ENCODE data around the gene ZNF19. TPM values are rescaled to one million over a fixed set of nuclear protein-coding genes. Genes with fewer than 3 reads are reported as not detected.
A peak's percentile ranks its signal among the peaks of the same experiment; 100 is the strongest.

Gene ZNF19
- total and polyA plus RNA-seq, 5 donors = 1.7 to 4.0 (median 3.1) TPM

GRCh38 chr16:71464231-71464630, 24.9 kb downstream of the ZNF19 start:
- Histone ChIP-seq H3K9me3 (ENCODE audit: control insufficient read depth, low read length) (no peaks in the 10 kb centered on the region), H3K4me1 (ENCODE audit: control insufficient read depth, insufficient read depth, low read length) (no peaks in the 10 kb centered on the region), H3K27ac (ENCODE audit: low read length) (no peak overlapping the region), H3K27me3 (ENCODE audit: control insufficient read depth, insufficient read depth) (no peaks in the 10 kb centered on the region), H3K4me3 (ENCODE audit: low read length) (no peak overlapping the region)
- DNase-seq = no peak
- intact Hi-C loops (cut with DNase I) = no loop called here
- WGBS = 48% methylated on average over 1 of the region's 1 CpG
- ATAC-seq = no peak

DNA sequence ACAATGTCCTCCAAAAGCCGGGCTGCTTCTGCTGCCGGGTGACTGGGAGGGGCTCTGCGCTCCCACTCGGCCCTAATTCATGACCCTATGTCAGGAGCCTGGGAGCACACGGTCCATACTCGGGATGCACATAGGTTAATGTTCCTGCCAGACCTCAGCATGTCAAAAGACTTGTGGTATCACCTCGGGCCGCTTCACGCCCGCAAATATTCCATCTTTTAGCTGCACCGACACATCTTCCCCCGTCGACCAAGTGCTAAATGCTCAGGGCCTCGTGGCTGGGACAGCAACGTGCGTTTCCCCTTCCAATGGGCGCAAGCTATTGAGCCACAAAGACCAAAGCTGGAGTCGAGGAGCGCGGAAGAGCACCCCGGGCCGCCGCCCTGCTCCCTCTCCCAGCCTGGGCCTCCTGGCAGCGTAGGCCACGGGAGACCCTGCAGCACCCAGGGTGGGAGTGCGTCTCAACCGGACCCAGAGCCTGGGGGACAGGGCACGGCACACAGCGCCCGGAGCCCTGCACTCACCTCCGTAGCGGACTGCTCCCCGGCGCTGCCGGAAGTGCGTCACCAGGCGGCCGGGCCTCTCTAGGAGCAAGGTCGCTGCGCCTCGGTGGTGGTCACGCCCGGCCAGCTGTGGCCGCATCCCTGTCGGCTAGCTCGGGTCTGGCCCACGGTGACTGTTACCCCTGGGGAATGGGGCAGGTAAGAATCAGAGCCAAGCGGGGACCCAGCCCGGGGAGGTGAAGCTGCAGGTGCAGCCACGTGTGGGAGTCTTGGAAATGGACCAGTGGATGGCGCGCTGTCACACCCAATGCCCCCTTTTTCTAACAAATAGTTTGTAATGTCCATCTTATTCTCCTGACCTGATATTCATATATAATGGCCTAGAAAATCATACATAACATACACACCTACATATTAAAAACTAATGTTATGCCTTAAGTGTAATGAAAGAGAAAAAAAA, 27.2 kb downstream of the ZNF19 start, which contains the start of gene ZNF23:
Gene ZNF23 (minus strand): TSS at position 562 of the 963 bp plus-strand sequence. CDS start 5,451 bp downstream, outside the sequence.
- Histone ChIP-seq H3K4me3 (ENCODE audit: low read length) (peak within 1 kb of the TSS; percentile 77), H3K27ac (ENCODE audit: low read length) (peak within 1 kb of the TSS; percentile 79), H3K9me3 (ENCODE audit: control insufficient read depth, low read length) (no peaks in the 10 kb centered on the region), H3K4me1 (ENCODE audit: control insufficient read depth, insufficient read depth, low read length) (no peaks in the 10 kb centered on the region), H3K27me3 (ENCODE audit: control insufficient read depth, insufficient read depth) (no peaks in the 10 kb centered on the region)
- intact Hi-C loops (cut with DNase I) = no loop called here
- WGBS = under 1% methylated on average over 52 of the region's 52 CpGs
- ATAC-seq (peak; percentile 99 to 100), DNase-seq (peak; percentile 89 to 94 (median 93))

DNA sequence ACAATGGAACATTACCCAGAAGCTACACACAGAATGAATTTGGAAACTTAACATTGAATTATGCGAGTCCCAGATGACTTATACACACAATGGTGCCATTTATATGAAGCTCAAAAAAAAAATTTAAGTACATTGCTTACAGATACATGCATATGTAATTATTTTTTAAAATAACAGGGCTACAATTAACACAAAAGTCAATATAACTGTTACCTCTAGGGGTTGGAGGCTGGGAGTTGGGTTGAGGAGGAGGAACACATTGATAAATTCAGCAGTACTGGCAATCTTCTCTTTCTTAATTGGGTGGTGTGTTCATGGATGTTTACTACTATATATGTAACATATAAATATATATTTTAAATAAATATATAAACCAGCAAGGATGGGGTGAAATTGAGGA, 28.2 kb downstream of the ZNF19 start:
- ATAC-seq = no peak
- intact Hi-C loops (cut with DNase I) = no loop called here
- WGBS = 93% methylated on average over 1 of the region's 1 CpG
- Histone ChIP-seq H3K4me3 (ENCODE audit: low read length) (peak overlapping the region; percentile 77), H3K9me3 (ENCODE audit: control insufficient read depth, low read length) (no peaks in the 10 kb centered on the region), H3K27ac (ENCODE audit: low read length) (no peak overlapping the region), H3K27me3 (ENCODE audit: control insufficient read depth, insufficient read depth) (no peaks in the 10 kb centered on the region), H3K4me1 (ENCODE audit: control insufficient read depth, insufficient read depth, low read length) (no peaks in the 10 kb centered on the region)
- DNase-seq = no peak

DNA sequence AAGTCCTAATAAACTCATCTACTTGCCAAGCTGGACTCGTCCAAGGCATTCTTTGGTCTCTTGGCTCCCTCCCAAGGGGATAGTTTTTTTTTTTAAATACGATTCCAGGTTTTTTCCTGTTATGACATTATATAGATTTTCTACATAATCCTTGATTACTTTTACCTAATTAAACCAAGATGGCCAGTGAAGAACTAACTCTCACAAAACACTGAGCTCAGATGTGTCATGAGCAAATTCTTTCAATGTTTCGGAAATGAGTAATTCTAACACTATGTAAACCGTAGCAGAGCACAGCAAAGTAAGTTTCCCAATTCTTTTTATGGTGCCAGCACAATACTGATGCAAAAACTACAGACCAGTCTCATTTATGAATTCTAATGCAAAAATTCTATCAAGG, 28.9 kb downstream of the ZNF19 start:
- Histone ChIP-seq H3K4me1 (ENCODE audit: control insufficient read depth, insufficient read depth, low read length) (no peaks in the 10 kb centered on the region), H3K4me3 (ENCODE audit: low read length) (no peak overlapping the region), H3K27ac (ENCODE audit: low read length) (no peak overlapping the region), H3K9me3 (ENCODE audit: control insufficient read depth, low read length) (no peaks in the 10 kb centered on the region), H3K27me3 (ENCODE audit: control insufficient read depth, insufficient read depth) (no peaks in the 10 kb centered on the region)
- intact Hi-C loops (cut with DNase I) = no loop called here
- no peak for DNase-seq
- ATAC-seq = no peak
- 65% methylated on average over 4 of the region's 4 CpGs for WGBS

GRCh38 chr16:71459510-71459909, 29.6 kb downstream of the ZNF19 start:
- intact Hi-C loops (cut with DNase I) = no loop called here
- Histone ChIP-seq H3K4me3 (ENCODE audit: low read length) (no peak overlapping the region), H3K27ac (ENCODE audit: low read length) (no peak overlapping the region), H3K27me3 (ENCODE audit: control insufficient read depth, insufficient read depth) (no peaks in the 10 kb centered on the region), H3K9me3 (ENCODE audit: control insufficient read depth, low read length) (no peaks in the 10 kb centered on the region), H3K4me1 (ENCODE audit: control insufficient read depth, insufficient read depth, low read length) (no peaks in the 10 kb centered on the region)
- ATAC-seq (no peak), DNase-seq (no peak)

DNA sequence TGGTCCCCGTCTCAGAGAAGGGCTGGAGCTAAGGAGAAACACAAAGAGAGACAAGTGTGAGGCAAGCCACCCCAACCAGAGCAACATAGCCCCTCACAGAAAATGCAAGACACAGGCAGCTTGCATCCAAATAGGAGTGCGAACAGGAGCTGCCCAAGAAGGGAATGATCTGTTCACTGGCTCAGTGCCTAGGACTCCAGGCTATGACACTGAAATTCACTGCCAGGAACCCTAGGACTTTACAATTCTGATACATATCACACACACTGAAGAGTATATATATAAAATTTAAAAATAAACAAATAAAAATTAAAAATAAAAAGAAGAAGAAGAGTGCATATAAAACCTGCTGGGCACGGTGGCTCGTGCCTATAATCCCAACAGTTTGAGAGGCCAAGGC, 32.3 kb downstream of the ZNF19 start:
- 95% methylated on average over 4 of the region's 4 CpGs for WGBS
- Histone ChIP-seq H3K9me3 (ENCODE audit: control insufficient read depth, low read length) (no peaks in the 10 kb centered on the region), H3K27ac (ENCODE audit: low read length) (no peak overlapping the region), H3K27me3 (ENCODE audit: control insufficient read depth, insufficient read depth) (no peaks in the 10 kb centered on the region), H3K4me1 (ENCODE audit: control insufficient read depth, insufficient read depth, low read length) (no peaks in the 10 kb centered on the region), H3K4me3 (ENCODE audit: low read length) (no peak overlapping the region)
- no peak for DNase-seq
- intact Hi-C loops (cut with DNase I) = no loop called here
- no peak for ATAC-seq

DNA sequence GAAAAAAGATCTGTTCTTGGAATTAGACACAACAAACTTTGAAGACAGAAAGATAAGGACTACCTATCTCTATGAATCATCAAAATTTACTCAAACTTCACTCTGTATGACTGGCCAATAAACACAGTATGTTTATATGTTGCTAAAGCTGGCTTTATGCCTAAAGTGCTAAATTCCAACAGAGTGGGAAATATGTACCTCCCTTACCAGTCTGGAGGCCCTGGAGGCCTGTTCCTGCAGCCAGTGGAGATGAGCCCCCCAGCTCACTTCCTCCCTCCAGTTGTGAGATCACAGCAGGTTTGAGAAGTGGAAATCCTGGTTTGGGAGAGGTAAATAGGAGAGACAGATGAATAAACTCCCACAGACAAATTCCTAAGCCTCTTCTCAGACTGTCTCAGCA, 36.1 kb downstream of the ZNF19 start:
- Histone ChIP-seq H3K9me3 (ENCODE audit: control insufficient read depth, low read length) (peaks cover 17% of the 10 kb centered on the region), H3K27ac (ENCODE audit: low read length) (no peak overlapping the region), H3K4me1 (ENCODE audit: control insufficient read depth, insufficient read depth, low read length) (no peaks in the 10 kb centered on the region), H3K27me3 (ENCODE audit: control insufficient read depth, insufficient read depth) (no peaks in the 10 kb centered on the region), H3K4me3 (ENCODE audit: low read length) (no peak overlapping the region)
- no peak for ATAC-seq
- DNase-seq = no peak
- intact Hi-C loops (cut with DNase I) = loop anchor here in 1 of 4 donors (5.0 kb wide), 1 partner anchor 34 kb away; the partner anchor contains the start of gene ZNF19

DNA sequence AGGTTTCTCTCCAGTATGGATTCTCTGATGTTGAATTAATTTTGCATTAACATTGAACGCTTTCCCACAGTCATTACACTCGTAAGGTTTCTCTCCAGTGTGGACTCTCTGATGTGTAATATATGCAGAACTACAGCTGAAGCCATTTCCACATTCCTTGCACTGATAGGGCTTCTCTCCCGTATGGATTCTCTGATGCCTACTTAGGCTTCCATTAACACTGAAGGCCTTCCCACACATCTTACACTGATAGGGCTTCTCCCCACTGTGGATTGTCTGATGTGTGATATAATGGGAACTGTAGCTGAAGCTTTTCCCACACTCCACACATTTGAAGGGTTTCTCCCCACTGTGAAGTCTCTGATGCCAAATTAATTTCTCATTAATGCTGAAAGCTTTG, 40.1 kb downstream of the ZNF19 start:
- Histone ChIP-seq H3K4me3 (ENCODE audit: low read length) (peak overlapping the region; percentile 17), H3K27me3 (ENCODE audit: control insufficient read depth, insufficient read depth) (no peaks in the 10 kb centered on the region), H3K9me3 (ENCODE audit: control insufficient read depth, low read length) (peaks cover 20% of the 10 kb centered on the region), H3K27ac (ENCODE audit: low read length) (no peak overlapping the region), H3K4me1 (ENCODE audit: control insufficient read depth, insufficient read depth, low read length) (no peaks in the 10 kb centered on the region)
- no peak for DNase-seq
- 95% methylated on average over 3 of the region's 3 CpGs for WGBS
- no peak for ATAC-seq
- intact Hi-C loops (cut with DNase I) = no loop called here

- DNase-seq = no peak
- Histone ChIP-seq H3K9me3 (ENCODE audit: control insufficient read depth, low read length) (peaks cover 20% of the 10 kb centered on the region), H3K4me3 (ENCODE audit: low read length) (peak overlapping the region; percentile 4), H3K27me3 (ENCODE audit: control insufficient read depth, insufficient read depth) (no peaks in the 10 kb centered on the region), H3K4me1 (ENCODE audit: control insufficient read depth, insufficient read depth, low read length) (no peaks in the 10 kb centered on the region), H3K27ac (ENCODE audit: low read length) (no peak overlapping the region)
- intact Hi-C loops (cut with DNase I) = no loop called here
- 98% methylated on average over 7 of the region's 7 CpGs for WGBS
- ATAC-seq = no peak
Measured at GRCh38 chr16:71448274-71448866, 40.8 kb downstream of the ZNF19 start.

DNA sequence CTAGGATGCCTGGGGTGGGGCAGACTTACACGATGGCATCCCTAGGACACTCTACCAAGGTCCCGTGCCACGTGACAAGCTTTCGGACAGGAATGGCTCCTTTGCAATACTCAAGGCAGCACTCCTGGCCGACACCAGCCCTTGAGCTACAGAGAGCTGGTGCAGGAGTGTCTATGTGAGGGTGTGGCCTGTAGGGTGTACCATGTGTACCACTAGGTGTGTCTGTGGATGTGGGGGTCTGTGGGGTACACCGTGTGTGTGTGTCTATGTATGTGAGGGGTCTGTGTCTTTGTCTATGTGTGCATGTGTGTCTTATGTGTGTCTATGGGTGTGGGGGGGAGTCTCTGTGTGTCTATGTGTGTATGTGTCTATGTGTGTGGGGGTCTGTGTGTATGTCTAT, 45.4 kb downstream of the ZNF19 start:
- H3K4me3 ChIP-seq (ENCODE audit: low read length) = no peak overlapping the region
- no peaks in the 10 kb centered on the region for H3K27me3 ChIP-seq (ENCODE audit: control insufficient read depth, insufficient read depth)
- no peak overlapping the region for H3K27ac ChIP-seq (ENCODE audit: low read length)
- no peak for DNase-seq
- peaks cover 9% of the 10 kb centered on the region for H3K9me3 ChIP-seq (ENCODE audit: control insufficient read depth, low read length)
- intact Hi-C loops (cut with DNase I) = no loop called here
- no peaks in the 10 kb centered on the region for H3K4me1 ChIP-seq (ENCODE audit: control insufficient read depth, insufficient read depth, low read length)
- no peak for ATAC-seq
- 96% methylated on average over 6 of the region's 6 CpGs for WGBS

DNA sequence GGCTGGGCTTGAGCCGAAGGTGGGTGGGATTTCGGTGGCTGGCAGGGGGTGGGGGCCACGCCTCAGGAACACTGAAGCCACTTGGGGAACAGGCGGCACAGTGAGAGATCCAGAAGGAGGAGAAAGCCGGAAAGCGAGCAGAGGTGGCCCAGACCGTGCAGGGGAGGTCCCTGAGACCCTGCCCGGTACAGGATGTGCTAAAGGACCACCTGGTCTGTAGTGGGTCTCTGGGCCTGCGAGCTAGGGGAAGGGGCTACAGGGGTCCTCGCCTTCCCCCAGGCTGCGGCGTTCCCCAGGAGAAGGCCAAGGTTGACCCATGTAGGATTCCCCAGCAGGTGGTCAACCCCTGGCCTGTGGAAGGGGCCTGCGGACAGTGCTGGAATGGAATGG, 47.1 kb downstream of the ZNF19 start, which contains the start of gene TLE7:
Gene TLE7 (minus strand): TSS at position 4 of the 390 bp plus-strand sequence. CDS start 8,730 bp downstream, outside the sequence.
- no peak for DNase-seq
- WGBS = 79% methylated on average over 13 of the region's 13 CpGs
- intact Hi-C loops (cut with DNase I) = no loop called here
- no peak within 1 kb of the TSS for H3K4me3 ChIP-seq (ENCODE audit: low read length)
- H3K9me3 ChIP-seq (ENCODE audit: control insufficient read depth, low read length) = peaks cover 1% of the 10 kb centered on the region
- H3K27ac ChIP-seq (ENCODE audit: low read length) = no peak within 1 kb of the TSS
- no peaks in the 10 kb centered on the region for H3K27me3 ChIP-seq (ENCODE audit: control insufficient read depth, insufficient read depth)
- no peak for ATAC-seq
- no peaks in the 10 kb centered on the region for H3K4me1 ChIP-seq (ENCODE audit: control insufficient read depth, insufficient read depth, low read length)

All from right cardiac atrium (tissue), 5 donors.